ENCODE data around the gene KYNU. TPM values are rescaled to one million over a fixed set of nuclear protein-coding genes. Genes with fewer than 3 reads are reported as not detected.
A peak's percentile ranks its signal among the peaks of the same experiment; 100 is the strongest.

The KYNU gene
- total and polyA plus RNA-seq, 11 donors: 0.38 to 14.0 (median 0.77) TPM

GRCh38 chr2:142842369-142842768 is 35.1 kb upstream of the KYNU start:
- H3K36me3 ChIP-seq: no peaks in the 10 kb centered on the region
- H3K27ac ChIP-seq: no peak overlapping the region
- no peak overlapping the region for H3K4me3 ChIP-seq
- no peaks in the 10 kb centered on the region for H3K27me3 ChIP-seq
- DNase-seq (no peak), ATAC-seq (no peak)
- peaks cover 0 to 9% (median 0%) of the 10 kb centered on the region in 12 donors for H3K4me1 ChIP-seq
- WGBS, 4 donors: 94 to 100% (median 97%) methylated on average over 1 of the region's 1 CpG
- no peaks in the 10 kb centered on the region for H3K9me3 ChIP-seq
- intact Hi-C loops (cut with DNase I): no loop called here
- no peak for TF ChIP-seq POLR2A (IDR thresholded peaks at IDR 0.05)
- TF ChIP-seq CTCF (IDR thresholded peaks at IDR 0.05): no peak

GRCh38 chr2:142843731-142844130 is 33.7 kb upstream of the KYNU start:
- no peak for DNase-seq
- 35 to 47% (median 41%) methylated on average over 2 of the region's 2 CpGs for WGBS, 4 donors
- TF ChIP-seq CTCF (IDR thresholded peaks at IDR 0.05): no peak
- TF ChIP-seq POLR2A (IDR thresholded peaks at IDR 0.05): no peak

GRCh38 chr2:142848023-142848606 is 29.3 kb upstream of the KYNU start:
- no peak overlapping the region for H3K27ac ChIP-seq
- no peaks in the 10 kb centered on the region for H3K36me3 ChIP-seq
- H3K9me3 ChIP-seq: no peaks in the 10 kb centered on the region
- intact Hi-C loops (cut with DNase I): no loop called here
- no peak for ATAC-seq
- H3K4me3 ChIP-seq: no peak overlapping the region
- 70 to 79% (median 75%) methylated on average over 2 of the region's 2 CpGs for WGBS, 4 donors
- H3K4me1 ChIP-seq: peaks cover 0 to 9% (median 0%) of the 10 kb centered on the region in 12 donors
- no peak for TF ChIP-seq POLR2A (IDR thresholded peaks at IDR 0.05)
- TF ChIP-seq CTCF (IDR thresholded peaks at IDR 0.05): no peak
- DNase-seq: no peak
- H3K27me3 ChIP-seq: peaks cover 0 to 3% (median 0%) of the 10 kb centered on the region in 9 donors

More at GRCh38 chr2:142843731-142844130, 33.7 kb upstream of the KYNU start:
- Histone ChIP-seq H3K27me3 (peaks cover 0 to 3% (median 0%) of the 10 kb centered on the region in 9 donors), H3K9me3 (no peaks in the 10 kb centered on the region), H3K27ac (peak overlapping the region in 1 of 12 donors; percentile 45), H3K36me3 (no peaks in the 10 kb centered on the region), H3K4me3 (no peak overlapping the region), H3K4me1 (peaks cover 0 to 9% (median 0%) of the 10 kb centered on the region in 12 donors)
- intact Hi-C loops (cut with DNase I): no loop called here
- ATAC-seq: peak in 1 of 4 donors; percentile 28

GRCh38 chr2:142849820-142850219 is 27.6 kb upstream of the KYNU start:
- H3K4me3 ChIP-seq: no peak overlapping the region
- H3K36me3 ChIP-seq: no peaks in the 10 kb centered on the region
- DNase-seq: no peak
- no peaks in the 10 kb centered on the region for H3K4me1 ChIP-seq
- 43 to 53% (median 48%) methylated on average over 3 of the region's 3 CpGs for WGBS, 4 donors
- intact Hi-C loops (cut with DNase I): no loop called here
- no peak overlapping the region for H3K27ac ChIP-seq
- TF ChIP-seq POLR2A (IDR thresholded peaks at IDR 0.05) (no peak), CTCF (IDR thresholded peaks at IDR 0.05) (no peak)
- no peaks in the 10 kb centered on the region for H3K9me3 ChIP-seq
- peaks cover 0 to 3% (median 0%) of the 10 kb centered on the region in 9 donors for H3K27me3 ChIP-seq
- no peak for ATAC-seq
